Loucy (cell line): ENCODE results near the gene DACH1.

ENCODE experiments used
- EZH2phosphoT487 ChIP-seq: fragments of 200-600 bp; IDR thresholded peaks from 2 replicates; pipeline ENCODE4 v1.6.1; 2018; ENCODE audit warnings: antibody characterized with exemption, mild to moderate bottlenecking, moderate library complexity, borderline replicate concordance
- TF ChIP-seq, protein P1 (sequence below): fragments of 200-600 bp; sonication (generic); conservative IDR thresholded peaks from 2 replicates; pipeline ENCODE4 v1.5.1; 2014; ENCODE audit warnings: mild to moderate bottlenecking, antibody characterized with exemption, low read length

GRCh38 chr13:71772361-71772760, 94.6 kb downstream of the DACH1 start:
- TF ChIP-seq, protein P1, sequence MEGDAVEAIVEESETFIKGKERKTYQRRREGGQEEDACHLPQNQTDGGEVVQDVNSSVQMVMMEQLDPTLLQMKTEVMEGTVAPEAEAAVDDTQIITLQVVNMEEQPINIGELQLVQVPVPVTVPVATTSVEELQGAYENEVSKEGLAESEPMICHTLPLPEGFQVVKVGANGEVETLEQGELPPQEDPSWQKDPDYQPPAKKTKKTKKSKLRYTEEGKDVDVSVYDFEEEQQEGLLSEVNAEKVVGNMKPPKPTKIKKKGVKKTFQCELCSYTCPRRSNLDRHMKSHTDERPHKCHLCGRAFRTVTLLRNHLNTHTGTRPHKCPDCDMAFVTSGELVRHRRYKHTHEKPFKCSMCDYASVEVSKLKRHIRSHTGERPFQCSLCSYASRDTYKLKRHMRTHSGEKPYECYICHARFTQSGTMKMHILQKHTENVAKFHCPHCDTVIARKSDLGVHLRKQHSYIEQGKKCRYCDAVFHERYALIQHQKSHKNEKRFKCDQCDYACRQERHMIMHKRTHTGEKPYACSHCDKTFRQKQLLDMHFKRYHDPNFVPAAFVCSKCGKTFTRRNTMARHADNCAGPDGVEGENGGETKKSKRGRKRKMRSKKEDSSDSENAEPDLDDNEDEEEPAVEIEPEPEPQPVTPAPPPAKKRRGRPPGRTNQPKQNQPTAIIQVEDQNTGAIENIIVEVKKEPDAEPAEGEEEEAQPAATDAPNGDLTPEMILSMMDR: no peak
- TF ChIP-seq EZH2phosphoT487: no peak
